Esophagus muscularis mucosa (tissue), 4 donors: ENCODE results near the gene CHMP1A. TPM values are rescaled to one million over a fixed set of nuclear protein-coding genes. Genes with fewer than 3 reads are reported as not detected.

Experiments
- DNase-seq: peaks from one replicate; pipeline ENCODE4 v3.0.0-alpha.2; 2017; ENCODE audit errors: extremely low spot score
- H3K27ac ChIP-seq, 4 donors: fragments of 200-600 bp; sonication (generic); replicated peaks in 1 of 4; 1 replicate in 3 of 4; 2 replicates in 1 of 4; pipeline ENCODE4 v1.5.1; 2016 to 2019; ENCODE audit warnings: mild to moderate bottlenecking in 1 of 4
- H3K27me3 ChIP-seq, 4 donors: fragments of 200-600 bp; sonication (generic); one replicate each; pipeline versions ENCODE4 v1.5.1 to v1.6.0; 2016 to 2019
- H3K36me3 ChIP-seq, 4 donors: fragments of 200-600 bp; sonication (generic); one replicate each; pipeline ENCODE4 v1.5.1; 2016 to 2019
- H3K4me1 ChIP-seq, 4 donors: fragments of 200-600 bp; sonication (generic); one replicate each; pipeline ENCODE4 v1.5.1; 2016 to 2019
- H3K4me3 ChIP-seq, 4 donors: fragments of 200-600 bp; sonication (generic); 1 replicate in 2 of 4; 2 replicates in 2 of 4; pipeline ENCODE4 v1.5.1; 2016 to 2019; ENCODE audit warnings: mild to moderate bottlenecking in 4 of 4, moderate library complexity in 1 of 4
- H3K9me3 ChIP-seq, 4 donors: fragments of 200-600 bp; sonication (generic); 1 replicate in 3 of 4; 2 replicates in 1 of 4; pipeline ENCODE4 v1.5.1; 2016 to 2019
- CTCF ChIP-seq, 3 experiments: fragments of 200-600 bp in 2 of 3; fragments of 450-650 bp in 1 of 3; sonication (generic) in 2 of 3; IDR thresholded peaks; one replicate each; pipeline ENCODE4 v1.5.1; 2017 to 2019; ENCODE audit warnings: antibody characterized with exemption in 3 of 3, mild to moderate bottlenecking in 2 of 3, moderate library complexity in 1 of 3
- EP300 ChIP-seq: sonication (generic); formaldehyde crosslinking; IDR thresholded peaks from one replicate; pipeline ENCODE4 v1.6.1; 2017; ENCODE audit warnings: antibody characterized with exemption
- POLR2A ChIP-seq: fragments of 450-650 bp; IDR thresholded peaks from one replicate; pipeline ENCODE4 v1.6.1; 2017; ENCODE audit warnings: antibody characterized with exemption, moderate library complexity, mild to moderate bottlenecking, low read depth
- POLR2AphosphoS5 ChIP-seq, 2 donors: sonication (generic); formaldehyde crosslinking; IDR thresholded peaks; one replicate each; pipeline ENCODE4 v1.6.1; 2017; ENCODE audit warnings: antibody characterized with exemption in 2 of 2
- WGBS: methylation state at CpG from one replicate; pipeline ENCODE4 v1.1.5; 2018; 5-methylcytosine and 5-hydroxymethylcytosine counted together
- intact Hi-C: fragments of 100-400 bp; cut with DNase I; formaldehyde crosslinking; loops from one replicate; pipeline ENCODE4 v1.15.1; 2023
- total RNA-seq, 4 donors: library from RNA; depleted of rRNA; stranded (reverse); fragments of >200 nt; gene quantifications; one replicate each; pipeline versions ENCODE4 v1.1.0 to v1.2.1, GENCODE V29; 2016

CHMP1A gene
- total RNA-seq, 4 donors from 2014 or later = 71.8 to 117 (median 87.8) TPM

GRCh38 chr16:89596061-89596689, 61.3 kb downstream of the CHMP1A start:
- DNase-seq = no peak
- no peak overlapping the region for H3K27ac ChIP-seq
- intact Hi-C loops = no loop called here
- WGBS = 86% methylated on average over 21 of the region's 25 CpGs
- H3K36me3 ChIP-seq = no peaks in the 10 kb centered on the region
- no peaks in the 10 kb centered on the region for H3K9me3 ChIP-seq
- H3K27me3 ChIP-seq = no peaks in the 10 kb centered on the region
- H3K4me1 ChIP-seq = no peaks in the 10 kb centered on the region
- H3K4me3 ChIP-seq = no peak overlapping the region
- TF ChIP-seq POLR2AphosphoS5 (IDR thresholded peaks at IDR 0.05) (no peak), POLR2A (no peak), EP300 (no peak)

GRCh38 chr16:89595330-89596060, 62.0 kb downstream of the CHMP1A start:
- Histone ChIP-seq H3K4me1 (no peaks in the 10 kb centered on the region), H3K4me3 (no peak overlapping the region), H3K36me3 (no peaks in the 10 kb centered on the region), H3K27me3 (no peaks in the 10 kb centered on the region), H3K27ac (no peak overlapping the region), H3K9me3 (no peaks in the 10 kb centered on the region)
- no peak for DNase-seq
- 93% methylated on average over 18 of the region's 47 CpGs for WGBS
- intact Hi-C loops = no loop called here
- TF ChIP-seq POLR2A (no peak), POLR2AphosphoS5 (IDR thresholded peaks at IDR 0.05) (no peak), CTCF (IDR thresholded peaks at IDR 0.05) (no peak), EP300 (no peak)

Other genes with a start within 250 kb of the CHMP1A start
- gene ANKRD11, start 167.1 kb downstream of the CHMP1A start, total RNA-seq = 100 to 1,000 TPM in 3 of 4 donors, 10 to 100 TPM in 1; 60.8 to 119 (median 105) TPM
- gene SPG7, start 149.3 kb downstream of the CHMP1A start, total RNA-seq = 10 to 100 TPM; 58.8 to 94.3 (median 83.3) TPM
- 1,000 to 10,000 TPM; 4,039 to 6,804 (median 5,312) TPM for gene RPL13, start 97.0 kb downstream of the CHMP1A start, total RNA-seq
- 1 to 10 TPM in 2 of 4 donors, under 1 TPM in 1, not detected in 1; 0.83 to 1.7 (median 1.4) TPM for gene CPNE7, start 82.0 kb downstream of the CHMP1A start, total RNA-seq
- under 1 TPM in 1 of 4 donors, not detected in 3; 0.99 TPM for gene DPEP1, start 44.1 kb downstream of the CHMP1A start, total RNA-seq
- 1 to 10 TPM; 2.2 to 4.9 (median 3.6) TPM for gene SPATA33, start 128 bp upstream of the CHMP1A start, total RNA-seq
- gene CDK10, start 29.0 kb upstream of the CHMP1A start, total RNA-seq = 10 to 100 TPM; 20.8 to 45.1 (median 25.7) TPM
- 10 to 100 TPM; 10.8 to 32.0 (median 21.9) TPM for gene SPATA2L, start 44.0 kb upstream of the CHMP1A start, total RNA-seq
- gene VPS9D1, start 63.2 kb upstream of the CHMP1A start, total RNA-seq = 10 to 100 TPM in 1 of 4 donors, 1 to 10 TPM in 3; 4.6 to 10.2 (median 7.1) TPM
- 10 to 100 TPM; 16.1 to 19.2 (median 17.2) TPM for gene ZNF276, start 63.8 kb upstream of the CHMP1A start, total RNA-seq
- 1 to 10 TPM in 2 of 4 donors, under 1 TPM in 2; 0.17 to 3.0 (median 0.95) TPM for gene FANCA, start 158.9 kb upstream of the CHMP1A start, total RNA-seq
- 1 to 10 TPM; 1.8 to 7.2 (median 4.2) TPM for gene SPIRE2, start 170.8 kb upstream of the CHMP1A start, total RNA-seq
- gene TCF25, start 215.9 kb upstream of the CHMP1A start, total RNA-seq = 100 to 1,000 TPM; 126 to 151 (median 137) TPM